Astrocyte of the spinal cord (primary cell): ENCODE measurements around the gene ATP2A1.

Experiments used
- DNase-seq: peaks from one replicate; pipeline ENCODE4 v3.0.0; 2011; ENCODE audit warnings: low read depth, low spot score
- H3K4me3 ChIP-seq: 2 replicates; pipeline ENCODE4 v1.5.1; 2011; ENCODE audit warnings: low read depth, mild to moderate bottlenecking, low read length, moderate library complexity
- in situ Hi-C: cut with HindIII; loops from 2 replicates; pipeline ENCODE4 v1.10.0; 2017; ENCODE audit warnings: low sequenced_read_pairs
- TF ChIP-seq, protein P1 (sequence below): IDR thresholded peaks from 2 replicates; pipeline ENCODE4 v1.5.1; 2012; ENCODE audit warnings: low read depth, mild to moderate bottlenecking, low read length, inconsistent platforms

ATP2A1 gene

DNA sequence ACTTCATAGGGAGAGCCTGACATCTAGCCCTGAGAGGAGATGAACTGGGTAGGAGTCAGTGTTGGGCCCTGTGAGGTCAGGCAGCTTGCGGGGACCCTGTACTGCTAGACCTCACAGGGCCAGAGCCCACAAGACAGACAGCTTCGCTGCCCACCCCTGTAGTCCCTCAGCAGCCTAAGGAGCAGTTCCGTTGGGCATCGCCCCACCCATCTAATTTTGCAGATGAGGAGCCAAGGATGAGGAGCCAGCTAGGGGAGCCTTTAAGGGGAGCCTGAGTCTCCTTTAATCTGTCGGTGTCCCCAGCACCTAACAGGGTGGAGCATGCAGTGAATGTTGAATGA lies 31.4 kb upstream of the ATP2A1 start:
- TF ChIP-seq, protein P1, sequence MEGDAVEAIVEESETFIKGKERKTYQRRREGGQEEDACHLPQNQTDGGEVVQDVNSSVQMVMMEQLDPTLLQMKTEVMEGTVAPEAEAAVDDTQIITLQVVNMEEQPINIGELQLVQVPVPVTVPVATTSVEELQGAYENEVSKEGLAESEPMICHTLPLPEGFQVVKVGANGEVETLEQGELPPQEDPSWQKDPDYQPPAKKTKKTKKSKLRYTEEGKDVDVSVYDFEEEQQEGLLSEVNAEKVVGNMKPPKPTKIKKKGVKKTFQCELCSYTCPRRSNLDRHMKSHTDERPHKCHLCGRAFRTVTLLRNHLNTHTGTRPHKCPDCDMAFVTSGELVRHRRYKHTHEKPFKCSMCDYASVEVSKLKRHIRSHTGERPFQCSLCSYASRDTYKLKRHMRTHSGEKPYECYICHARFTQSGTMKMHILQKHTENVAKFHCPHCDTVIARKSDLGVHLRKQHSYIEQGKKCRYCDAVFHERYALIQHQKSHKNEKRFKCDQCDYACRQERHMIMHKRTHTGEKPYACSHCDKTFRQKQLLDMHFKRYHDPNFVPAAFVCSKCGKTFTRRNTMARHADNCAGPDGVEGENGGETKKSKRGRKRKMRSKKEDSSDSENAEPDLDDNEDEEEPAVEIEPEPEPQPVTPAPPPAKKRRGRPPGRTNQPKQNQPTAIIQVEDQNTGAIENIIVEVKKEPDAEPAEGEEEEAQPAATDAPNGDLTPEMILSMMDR = no peak

DNA sequence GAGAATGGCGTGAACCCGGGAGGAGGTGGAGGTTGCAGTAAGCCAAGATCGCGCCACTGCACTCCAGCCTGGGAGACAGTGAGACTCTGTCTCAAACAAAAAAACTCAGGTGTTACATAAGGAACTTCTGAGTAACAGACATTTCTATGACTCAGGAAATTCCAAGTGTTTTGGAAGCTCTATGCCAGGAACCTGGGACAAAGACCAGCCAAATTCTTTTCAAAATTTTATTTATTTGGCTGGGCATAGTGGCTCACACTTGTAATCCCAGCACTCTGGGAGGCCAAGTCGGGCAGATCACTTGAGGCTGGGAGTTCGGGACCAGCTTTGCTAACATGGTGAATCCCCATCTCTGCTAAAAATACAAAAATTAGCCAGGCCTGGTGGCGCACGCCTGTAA lies 19.9 kb upstream of the ATP2A1 start:
- in situ Hi-C loops = no loop called here
- no peak overlapping the region for H3K4me3 ChIP-seq
- TF ChIP-seq, protein P1 = no peak
- DNase-seq = no peak

More for the DNA sequence above, 31.4 kb upstream of the ATP2A1 start:
- in situ Hi-C loops = no loop called here
- peak overlapping the region; percentile 98 for H3K4me3 ChIP-seq
- DNase-seq = no peak

DNA sequence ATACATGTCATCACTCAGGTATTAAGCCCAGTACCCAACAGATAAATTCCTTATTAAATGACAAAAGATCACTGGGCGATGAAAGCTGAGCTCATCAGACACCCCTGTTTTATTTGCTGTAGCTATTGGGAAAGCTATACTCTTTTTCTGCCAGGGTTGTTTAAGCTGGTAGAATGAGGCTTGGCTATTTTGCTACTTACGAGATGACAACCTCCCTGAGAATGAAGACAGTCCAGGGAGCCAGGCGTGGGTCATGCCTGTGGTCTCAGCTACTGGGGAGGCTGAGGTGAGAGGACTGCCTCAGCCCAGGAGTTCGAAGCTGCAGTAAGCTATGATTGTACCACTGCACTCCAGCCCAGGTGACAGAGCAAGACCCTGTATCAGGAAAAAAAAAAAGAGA lies 19.0 kb upstream of the ATP2A1 start:
- DNase-seq = no peak
- no peak overlapping the region for H3K4me3 ChIP-seq
- in situ Hi-C loops = no loop called here
- TF ChIP-seq, protein P1 = no peak

DNA sequence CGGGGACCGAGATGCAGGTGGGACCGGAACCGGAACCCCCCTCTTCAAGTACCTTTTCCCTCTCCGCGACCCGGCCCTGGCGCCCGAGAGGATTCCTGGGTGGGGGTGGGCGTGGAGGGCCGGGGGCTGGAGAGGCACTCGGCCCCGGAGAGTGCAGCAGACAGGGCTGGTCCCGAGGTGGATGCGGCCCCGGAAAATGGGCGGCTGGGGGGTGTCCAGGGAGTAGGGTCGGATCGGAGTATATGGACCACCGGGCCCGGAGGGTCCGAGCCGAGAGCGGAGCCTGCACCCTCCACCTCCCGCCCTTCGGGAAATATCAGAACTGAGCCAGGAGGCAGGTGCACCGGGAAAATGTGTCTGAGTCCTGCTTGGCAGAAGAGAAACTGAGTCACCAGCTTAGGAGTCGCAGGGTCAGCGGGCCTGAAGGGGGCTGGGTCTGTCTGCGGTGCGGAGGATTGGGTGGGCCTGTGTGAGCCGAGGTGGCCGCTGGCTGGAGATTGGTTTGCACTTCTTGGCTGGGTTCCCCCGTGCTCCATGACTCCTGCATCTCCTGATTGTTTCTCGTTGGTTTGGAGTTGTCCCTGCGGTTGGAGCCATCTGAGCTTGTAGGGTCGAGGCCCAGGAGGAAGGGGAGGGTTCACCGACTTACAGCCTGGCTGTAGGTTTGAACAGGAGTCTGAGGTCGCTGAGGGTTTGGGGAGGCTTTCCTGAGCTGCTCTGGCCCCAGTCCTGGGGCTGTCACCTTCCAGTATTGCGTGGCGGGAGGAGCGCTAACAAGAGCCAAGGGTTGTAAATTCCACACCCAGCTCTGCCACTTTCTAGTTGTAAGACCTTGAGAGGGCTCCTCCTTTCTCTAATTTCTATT lies 14.1 kb upstream of the ATP2A1 start:
- in situ Hi-C loops = no loop called here
- peak; percentile 48 for DNase-seq
- TF ChIP-seq, protein P1 = no peak
- peak overlapping the region; percentile 64 for H3K4me3 ChIP-seq

DNA sequence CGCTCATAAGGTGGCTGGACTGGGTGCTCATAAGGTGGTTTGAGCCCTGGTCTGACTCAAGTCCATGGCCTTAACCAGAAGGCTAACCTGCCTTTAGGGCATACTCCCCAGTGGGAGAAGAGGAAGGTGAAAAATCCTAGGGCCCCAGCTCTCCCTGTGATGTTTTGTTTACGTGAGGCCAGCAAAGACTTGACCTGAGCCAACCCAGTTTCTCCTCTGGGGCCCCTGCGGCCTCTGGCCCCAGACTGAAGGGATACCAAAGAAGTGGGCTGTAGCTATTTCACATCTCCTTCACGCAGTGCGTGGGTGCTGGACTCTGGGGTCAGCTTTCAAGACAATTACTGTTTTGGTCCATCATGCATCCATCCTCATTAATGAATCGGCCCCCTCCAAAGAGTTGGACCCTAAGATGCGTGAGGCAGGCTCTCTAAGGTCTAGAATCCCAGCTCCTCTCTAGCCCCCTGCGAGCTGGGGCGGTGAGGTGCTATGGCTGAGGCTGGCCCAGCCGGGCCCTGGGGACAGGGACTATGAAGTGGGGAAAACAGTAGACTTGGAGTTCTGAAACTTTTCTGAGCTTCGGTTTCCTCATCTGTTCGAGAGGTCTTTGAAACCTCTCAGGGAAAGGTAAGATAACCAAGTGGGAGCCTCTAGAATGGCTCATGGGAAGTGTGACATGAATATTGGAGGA lies 13.1 kb upstream of the ATP2A1 start:
- H3K4me3 ChIP-seq = peak overlapping the region; percentile 64
- DNase-seq = no peak
- in situ Hi-C loops = no loop called here
- TF ChIP-seq, protein P1 = no peak

DNA sequence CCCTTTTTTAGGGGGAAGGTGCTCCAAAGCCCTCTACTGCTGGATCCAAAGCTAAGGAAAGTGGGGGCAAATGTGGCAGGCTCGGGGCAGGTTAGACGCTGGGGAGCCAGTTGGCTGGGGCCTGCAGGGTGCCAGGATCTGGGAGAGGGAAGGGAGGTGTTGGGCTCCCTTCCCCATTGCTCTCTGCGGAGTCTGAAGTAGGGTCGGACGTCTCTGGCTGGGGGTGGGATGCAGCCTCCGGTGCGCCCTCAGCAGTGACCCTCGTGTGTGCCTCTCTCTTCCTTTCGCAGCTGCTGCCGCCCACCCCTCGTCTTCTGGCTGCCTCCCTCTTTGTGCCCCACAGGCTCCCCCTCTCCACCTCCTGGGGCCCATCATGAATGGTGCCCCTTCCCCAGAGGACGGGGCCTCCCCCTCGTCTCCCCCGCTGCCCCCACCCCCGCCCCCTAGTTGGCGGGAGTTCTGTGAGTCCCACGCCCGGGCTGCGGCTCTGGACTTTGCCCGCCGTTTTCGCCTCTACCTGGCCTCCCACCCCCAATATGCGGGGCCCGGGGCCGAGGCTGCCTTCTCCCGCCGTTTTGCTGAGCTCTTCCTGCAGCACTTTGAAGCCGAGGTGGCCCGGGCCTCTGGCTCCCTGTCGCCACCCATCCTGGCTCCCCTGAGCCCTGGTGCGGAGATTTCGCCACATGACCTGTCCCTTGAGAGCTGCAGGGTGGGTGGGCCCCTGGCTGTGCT lies 12.4 kb upstream of the ATP2A1 start:
- DNase-seq = no peak
- TF ChIP-seq, protein P1 = no peak
- no peak overlapping the region for H3K4me3 ChIP-seq
- in situ Hi-C loops = no loop called here
